VCaP (cell line): ENCODE data around the gene PHACTR3.

Experiments
- H3K27ac ChIP-seq: fragments of 450-650 bp; 2 replicates; pipeline ENCODE4 v1.5.1; 2017
- CTCF ChIP-seq: fragments of 450-650 bp; conservative IDR thresholded peaks from 2 replicates; pipeline ENCODE4 v1.5.1; 2017; ENCODE audit warnings: mild to moderate bottlenecking, moderate library complexity

PHACTR3 gene

GRCh38 chr20:59678288-59678687 is 73.9 kb downstream of the PHACTR3 start:
- TF ChIP-seq CTCF = no peak
- no peak overlapping the region for H3K27ac ChIP-seq

GRCh38 chr20:59678951-59679350 is 74.6 kb downstream of the PHACTR3 start:
- no peak for TF ChIP-seq CTCF
- no peak overlapping the region for H3K27ac ChIP-seq

GRCh38 chr20:59680148-59680650 is 75.9 kb downstream of the PHACTR3 start:
- TF ChIP-seq CTCF = no peak
- H3K27ac ChIP-seq = no peak overlapping the region

GRCh38 chr20:59680852-59681251 is 76.5 kb downstream of the PHACTR3 start:
- TF ChIP-seq CTCF = no peak
- H3K27ac ChIP-seq = no peak overlapping the region

- no peak for TF ChIP-seq CTCF
- no peak overlapping the region for H3K27ac ChIP-seq
Measured at GRCh38 chr20:59682603-59683002, 78.3 kb downstream of the PHACTR3 start.

- no peak for TF ChIP-seq CTCF
- H3K27ac ChIP-seq = no peak overlapping the region
Measured at GRCh38 chr20:59683181-59683580, 78.8 kb downstream of the PHACTR3 start.

- no peak for TF ChIP-seq CTCF
- H3K27ac ChIP-seq = no peak overlapping the region
Measured at GRCh38 chr20:59684685-59685242, 80.4 kb downstream of the PHACTR3 start.
